ENCODE data around the gene UGT1A7. TPM values are rescaled to one million over a fixed set of nuclear protein-coding genes. Genes with fewer than 3 reads are reported as not detected.
"Not testable (repeated sequence)": the region's sequence is repeated elsewhere in the genome, so short reads cannot be mapped to it uniquely, and the experiment has no call there.

Gene UGT1A7
- total RNA-seq, 2 experiments from 2014 or later, result not detected

- CTCF ChIA-PET, result no interaction called here
- POLR2A ChIA-PET, result no interaction called here
Observed at GRCh38 chr2:233679196-233679595, 2.5 kb upstream of the UGT1A7 start.

GRCh38 chr2:233680361-233681045 lies 1.2 kb upstream of the UGT1A7 start:
- POLR2A ChIA-PET, result no interaction called here
- CTCF ChIA-PET, result no interaction called here

GRCh38 chr2:233684640-233685039 lies 2.9 kb downstream of the UGT1A7 start:
- ChIA-PET POLR2A (no interaction called here), CTCF (no interaction called here)

GRCh38 chr2:233686928-233687327 lies 5.2 kb downstream of the UGT1A7 start:
- POLR2A ChIA-PET, result no interaction called here
- CTCF ChIA-PET, result no interaction called here

GRCh38 chr2:233688341-233688740 lies 6.6 kb downstream of the UGT1A7 start:
- CTCF ChIA-PET, result no interaction called here
- POLR2A ChIA-PET, result no interaction called here

- POLR2A ChIA-PET, result no interaction called here
- CTCF ChIA-PET, result no interaction called here
Observed at GRCh38 chr2:233689031-233689430, 7.3 kb downstream of the UGT1A7 start.

GRCh38 chr2:233689501-233689900 lies 7.8 kb downstream of the UGT1A7 start:
- ChIA-PET POLR2A (no interaction called here), CTCF (no interaction called here)

GRCh38 chr2:233690444-233690843 lies 8.7 kb downstream of the UGT1A7 start:
- POLR2A ChIA-PET, result no interaction called here
- CTCF ChIA-PET, result no interaction called here

- ChIA-PET CTCF (no interaction called here), POLR2A (no interaction called here)
Observed at GRCh38 chr2:233691443-233692433, 10.0 kb downstream of the UGT1A7 start.

GRCh38 chr2:233692648-233693047 lies 10.9 kb downstream of the UGT1A7 start, which contains the start of gene UGT1A6:
UGT1A6 (plus strand) TSS chr2:233692890; CDS start chr2:233693005, 115 bp downstream.
- POLR2A ChIA-PET, result no interaction called here
- CTCF ChIA-PET, result no interaction called here

- POLR2A ChIA-PET, result no interaction called here
- CTCF ChIA-PET, result no interaction called here
Observed at GRCh38 chr2:233693963-233694362, 12.3 kb downstream of the UGT1A7 start.

GRCh38 chr2:233698740-233699139 lies 17.0 kb downstream of the UGT1A7 start:
- ChIA-PET POLR2A (no interaction called here), CTCF (no interaction called here)

- ChIA-PET CTCF (interaction anchor here (1.1 kb wide), 1 partner anchor 12 kb away, joined by 3 read pairs; no protein-coding TSS in a partner anchor), POLR2A (no interaction called here)
Observed at GRCh38 chr2:233699424-233700027, 17.8 kb downstream of the UGT1A7 start.

GRCh38 chr2:233700028-233700635 lies 18.4 kb downstream of the UGT1A7 start:
- ChIA-PET POLR2A (no interaction called here), CTCF (interaction anchor here (1.1 kb wide), 1 partner anchor 11 kb away, joined by 3 read pairs; no protein-coding TSS in a partner anchor)

- POLR2A ChIA-PET, CTCF ChIA-PET: not testable (repeated sequence)
Observed at GRCh38 chr2:233700842-233701241, 19.1 kb downstream of the UGT1A7 start.

GRCh38 chr2:233702238-233702637 lies 20.5 kb downstream of the UGT1A7 start:
- ChIA-PET CTCF (no interaction called here), POLR2A (no interaction called here)

- CTCF ChIA-PET, result no interaction called here
- POLR2A ChIA-PET, result no interaction called here
Observed at GRCh38 chr2:233705911-233706506, 24.3 kb downstream of the UGT1A7 start.

GRCh38 chr2:233706720-233707119 lies 25.0 kb downstream of the UGT1A7 start:
- ChIA-PET CTCF (interaction anchor here (0.7 kb wide), 1 partner anchor 24 kb away, joined by 4 read pairs; no protein-coding TSS in a partner anchor), POLR2A (interaction anchor here (0.6 kb wide), 1 partner anchor 95 kb away, joined by 3 read pairs; no protein-coding TSS in a partner anchor)

- POLR2A ChIA-PET, result no interaction called here
- CTCF ChIA-PET, result no interaction called here
Observed at GRCh38 chr2:233707940-233708644, 26.4 kb downstream of the UGT1A7 start.

Measured in activated CD8-positive, alpha-beta memory T cell treated with anti-CD3 and anti-CD28 coated beads for 36 hours (primary cell).